ENCODE measurements around the gene SPTBN4.
A peak's percentile ranks its signal among the peaks of the same experiment; 100 is the strongest.

DNA sequence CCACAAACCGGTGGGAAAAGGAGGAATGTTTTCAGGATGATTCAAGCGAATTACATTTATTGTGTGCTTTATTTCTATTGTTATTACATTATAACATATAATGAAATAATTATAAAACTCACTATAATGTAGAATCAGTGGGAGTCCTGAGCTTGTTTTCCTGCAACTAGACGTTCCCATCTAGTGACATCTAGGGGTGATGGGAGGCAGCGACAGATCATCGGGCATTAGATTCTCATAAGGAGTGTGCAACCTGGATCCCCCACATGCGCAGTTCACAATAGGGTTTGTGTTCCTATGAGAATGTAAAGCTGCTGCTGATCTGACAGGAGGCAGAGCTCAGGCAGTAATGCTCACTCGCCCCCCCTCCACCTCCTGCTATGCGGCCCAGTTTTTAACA lies 54.5 kb downstream of the SPTBN4 start:
- TF ChIP-seq FOXM1 (IDR thresholded peaks at IDR 0.05; ENCODE audit: low read depth) (no peak), FOXJ3 (CRISPR knock-in tag; IDR thresholded peaks at IDR 0.05) (no peak), EZH2phosphoT487 (IDR thresholded peaks at IDR 0.05; ENCODE audit: borderline replicate concordance, low read depth) (no peak), SIN3A (IDR thresholded peaks at IDR 0.05; ENCODE audit: borderline replicate concordance, low read depth, low read length) (no peak), MXI1 (IDR thresholded peaks at IDR 0.05; ENCODE audit: low read depth, low read length) (no peak), EP300 (IDR thresholded peaks at IDR 0.05; ENCODE audit: borderline replicate concordance in 1 of 2, low read depth in 1 of 2, low read length in 1 of 2) (no peak), RFX5 (IDR thresholded peaks at IDR 0.05; ENCODE audit: low read length) (no peak), TCF12 (IDR thresholded peaks at IDR 0.05) (no peak), SMC3 (IDR thresholded peaks at IDR 0.05; ENCODE audit: low read depth, low read length) (no peak)
- TF ChIP-seq, protein P1, sequence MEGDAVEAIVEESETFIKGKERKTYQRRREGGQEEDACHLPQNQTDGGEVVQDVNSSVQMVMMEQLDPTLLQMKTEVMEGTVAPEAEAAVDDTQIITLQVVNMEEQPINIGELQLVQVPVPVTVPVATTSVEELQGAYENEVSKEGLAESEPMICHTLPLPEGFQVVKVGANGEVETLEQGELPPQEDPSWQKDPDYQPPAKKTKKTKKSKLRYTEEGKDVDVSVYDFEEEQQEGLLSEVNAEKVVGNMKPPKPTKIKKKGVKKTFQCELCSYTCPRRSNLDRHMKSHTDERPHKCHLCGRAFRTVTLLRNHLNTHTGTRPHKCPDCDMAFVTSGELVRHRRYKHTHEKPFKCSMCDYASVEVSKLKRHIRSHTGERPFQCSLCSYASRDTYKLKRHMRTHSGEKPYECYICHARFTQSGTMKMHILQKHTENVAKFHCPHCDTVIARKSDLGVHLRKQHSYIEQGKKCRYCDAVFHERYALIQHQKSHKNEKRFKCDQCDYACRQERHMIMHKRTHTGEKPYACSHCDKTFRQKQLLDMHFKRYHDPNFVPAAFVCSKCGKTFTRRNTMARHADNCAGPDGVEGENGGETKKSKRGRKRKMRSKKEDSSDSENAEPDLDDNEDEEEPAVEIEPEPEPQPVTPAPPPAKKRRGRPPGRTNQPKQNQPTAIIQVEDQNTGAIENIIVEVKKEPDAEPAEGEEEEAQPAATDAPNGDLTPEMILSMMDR (IDR thresholded peaks at IDR 0.05) = peak; percentile 44
- TF ChIP-seq, protein P2, sequence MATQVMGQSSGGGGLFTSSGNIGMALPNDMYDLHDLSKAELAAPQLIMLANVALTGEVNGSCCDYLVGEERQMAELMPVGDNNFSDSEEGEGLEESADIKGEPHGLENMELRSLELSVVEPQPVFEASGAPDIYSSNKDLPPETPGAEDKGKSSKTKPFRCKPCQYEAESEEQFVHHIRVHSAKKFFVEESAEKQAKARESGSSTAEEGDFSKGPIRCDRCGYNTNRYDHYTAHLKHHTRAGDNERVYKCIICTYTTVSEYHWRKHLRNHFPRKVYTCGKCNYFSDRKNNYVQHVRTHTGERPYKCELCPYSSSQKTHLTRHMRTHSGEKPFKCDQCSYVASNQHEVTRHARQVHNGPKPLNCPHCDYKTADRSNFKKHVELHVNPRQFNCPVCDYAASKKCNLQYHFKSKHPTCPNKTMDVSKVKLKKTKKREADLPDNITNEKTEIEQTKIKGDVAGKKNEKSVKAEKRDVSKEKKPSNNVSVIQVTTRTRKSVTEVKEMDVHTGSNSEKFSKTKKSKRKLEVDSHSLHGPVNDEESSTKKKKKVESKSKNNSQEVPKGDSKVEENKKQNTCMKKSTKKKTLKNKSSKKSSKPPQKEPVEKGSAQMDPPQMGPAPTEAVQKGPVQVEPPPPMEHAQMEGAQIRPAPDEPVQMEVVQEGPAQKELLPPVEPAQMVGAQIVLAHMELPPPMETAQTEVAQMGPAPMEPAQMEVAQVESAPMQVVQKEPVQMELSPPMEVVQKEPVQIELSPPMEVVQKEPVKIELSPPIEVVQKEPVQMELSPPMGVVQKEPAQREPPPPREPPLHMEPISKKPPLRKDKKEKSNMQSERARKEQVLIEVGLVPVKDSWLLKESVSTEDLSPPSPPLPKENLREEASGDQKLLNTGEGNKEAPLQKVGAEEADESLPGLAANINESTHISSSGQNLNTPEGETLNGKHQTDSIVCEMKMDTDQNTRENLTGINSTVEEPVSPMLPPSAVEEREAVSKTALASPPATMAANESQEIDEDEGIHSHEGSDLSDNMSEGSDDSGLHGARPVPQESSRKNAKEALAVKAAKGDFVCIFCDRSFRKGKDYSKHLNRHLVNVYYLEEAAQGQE (IDR thresholded peaks at IDR 0.05; ENCODE audit: low read depth, low read length) = no peak
- TF ChIP-seq, protein P3, sequence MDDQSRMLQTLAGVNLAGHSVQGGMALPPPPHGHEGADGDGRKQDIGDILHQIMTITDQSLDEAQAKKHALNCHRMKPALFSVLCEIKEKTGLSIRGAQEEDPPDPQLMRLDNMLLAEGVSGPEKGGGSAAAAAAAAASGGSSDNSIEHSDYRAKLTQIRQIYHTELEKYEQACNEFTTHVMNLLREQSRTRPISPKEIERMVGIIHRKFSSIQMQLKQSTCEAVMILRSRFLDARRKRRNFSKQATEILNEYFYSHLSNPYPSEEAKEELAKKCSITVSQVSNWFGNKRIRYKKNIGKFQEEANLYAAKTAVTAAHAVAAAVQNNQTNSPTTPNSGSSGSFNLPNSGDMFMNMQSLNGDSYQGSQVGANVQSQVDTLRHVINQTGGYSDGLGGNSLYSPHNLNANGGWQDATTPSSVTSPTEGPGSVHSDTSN (IDR thresholded peaks at IDR 0.05) = no peak
- TF ChIP-seq, protein P4, sequence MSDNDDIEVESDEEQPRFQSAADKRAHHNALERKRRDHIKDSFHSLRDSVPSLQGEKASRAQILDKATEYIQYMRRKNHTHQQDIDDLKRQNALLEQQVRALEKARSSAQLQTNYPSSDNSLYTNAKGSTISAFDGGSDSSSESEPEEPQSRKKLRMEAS (IDR thresholded peaks at IDR 0.05; ENCODE audit: low read depth) = no peak
